Hepatocyte (in vitro differentiated cells): ENCODE measurements around the gene AGBL1. TPM values are rescaled to one million over a fixed set of nuclear protein-coding genes. Genes with fewer than 3 reads are reported as not detected.

ENCODE experiments used
- DNase-seq: peaks from one replicate; pipeline ENCODE4 v3.0.0-alpha.2; 2016; ENCODE audit warnings: low spot score
- H2AFZ ChIP-seq: fragments of 200-600 bp; sonication (generic); 2 replicates; pipeline ENCODE4 v1.6.0; 2016; ENCODE audit warnings: antibody characterized with exemption, mild to moderate bottlenecking
- H3K27ac ChIP-seq: fragments of 200-600 bp; sonication (generic); 2 replicates; pipeline ENCODE4 v1.5.1; 2016; ENCODE audit warnings: mild to moderate bottlenecking
- H3K27me3 ChIP-seq: fragments of 200-600 bp; sonication (generic); 2 replicates; pipeline ENCODE4 v1.6.1; 2016
- H3K36me3 ChIP-seq: fragments of 200-600 bp; sonication (generic); replicated peaks from 2 replicates; pipeline ENCODE4 v1.5.1; 2016; ENCODE audit warnings: low read depth; ENCODE audit not compliant: insufficient read depth
- H3K4me1 ChIP-seq: fragments of 200-600 bp; sonication (generic); 2 replicates; pipeline ENCODE4 v1.5.1; 2016; ENCODE audit warnings: mild to moderate bottlenecking, moderate library complexity; ENCODE audit not compliant: insufficient read depth
- H3K4me2 ChIP-seq: fragments of 200-600 bp; sonication (generic); 2 replicates; pipeline ENCODE4 v1.6.0; 2016
- H3K4me3 ChIP-seq: fragments of 200-600 bp; sonication (generic); 2 replicates; pipeline ENCODE4 v1.5.1; 2016; ENCODE audit warnings: mild to moderate bottlenecking
- H3K79me2 ChIP-seq: fragments of 200-600 bp; sonication (generic); 2 replicates; pipeline ENCODE4 v1.6.0; 2017; ENCODE audit warnings: mild to moderate bottlenecking
- H3K9me2 ChIP-seq: fragments of 200-600 bp; sonication (generic); replicated peaks from 2 replicates; pipeline ENCODE4 v1.6.0; 2017; ENCODE audit warnings: mild to moderate bottlenecking; ENCODE audit not compliant: insufficient read depth
- H3K9me3 ChIP-seq: fragments of 200-600 bp; sonication (generic); 2 replicates; pipeline ENCODE4 v1.5.1; 2016; ENCODE audit warnings: low read depth, mild to moderate bottlenecking
- H4K20me1 ChIP-seq: fragments of 200-600 bp; sonication (generic); 2 replicates; pipeline ENCODE4 v1.6.0; 2016; ENCODE audit warnings: mild to moderate bottlenecking; ENCODE audit not compliant: insufficient read depth, poor library complexity, severe bottlenecking
- CTCF ChIP-seq: fragments of 200-600 bp; sonication (generic); IDR thresholded peaks from 2 replicates; pipeline ENCODE4 v1.5.1; 2016; ENCODE audit warnings: antibody characterized with exemption, mild to moderate bottlenecking; ENCODE audit not compliant: poor library complexity
- EZH2 ChIP-seq: fragments of 200-600 bp; sonication (generic); IDR thresholded peaks from 2 replicates; pipeline ENCODE4 v1.6.1; 2016; ENCODE audit warnings: antibody characterized with exemption, mild to moderate bottlenecking, borderline replicate concordance
- EZH2phosphoT487 ChIP-seq: fragments of 200-600 bp; sonication (generic); IDR thresholded peaks from one replicate; pipeline ENCODE4 v1.6.1; 2018; ENCODE audit warnings: antibody characterized with exemption, mild to moderate bottlenecking, low read depth, moderate library complexity; ENCODE audit not compliant: unreplicated experiment, severe bottlenecking
- WGBS: methylation state at CpG from one replicate; pipeline ENCODE4 v1.1.6; 2016; ENCODE audit warnings: low lambda C conversion rate; ENCODE audit errors: missing lambda C conversion rate; 5-methylcytosine and 5-hydroxymethylcytosine counted together
- polyA plus RNA-seq: library from polyadenylated mRNA; unstranded; fragments of >200 nt; fragmentation: Nextera tagmentation; extraction: Ambion mirVana; gene quantifications from 2 replicates; pipeline ENCODE4 v1.2.1, GENCODE V29; 2016
- total RNA-seq: library from RNA; depleted of rRNA; stranded (reverse); fragments of >200 nt; gene quantifications from 2 replicates; pipeline ENCODE4 v1.2.3, GENCODE V29; 2014

The AGBL1 gene
- total and polyA plus RNA-seq, 2 experiments from 2014 or later = not detected

DNA sequence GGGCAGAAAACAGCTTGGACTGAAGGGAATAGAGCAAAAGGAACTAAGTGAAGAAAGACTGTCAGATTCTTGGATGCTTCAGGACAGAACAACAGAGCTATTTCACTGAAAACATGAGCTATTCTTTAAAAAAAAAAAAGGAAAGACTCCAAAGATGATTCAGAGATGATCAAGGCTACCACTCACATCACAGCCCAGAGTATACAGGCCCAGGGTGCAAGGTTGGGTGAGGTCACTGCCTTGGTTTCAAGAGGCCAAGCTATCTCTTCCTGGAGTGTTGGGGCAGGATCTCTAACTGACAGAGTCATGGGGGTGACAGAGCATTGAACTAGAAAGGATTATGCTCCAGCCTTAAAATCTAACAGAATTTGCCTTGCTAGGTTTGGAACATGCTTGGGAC is 118.1 kb downstream of the AGBL1 start:
- Histone ChIP-seq H3K9me3 (no peaks in the 10 kb centered on the region), H3K27ac (no peak overlapping the region), H3K9me2 (no peaks in the 10 kb centered on the region), H4K20me1 (no peaks in the 10 kb centered on the region), H3K36me3 (no peaks in the 10 kb centered on the region), H3K79me2 (no peaks in the 10 kb centered on the region), H3K4me3 (no peak overlapping the region), H3K27me3 (no peaks in the 10 kb centered on the region), H3K4me2 (no peak overlapping the region), H3K4me1 (no peaks in the 10 kb centered on the region), H2AFZ (no peak overlapping the region)
- DNase-seq = no peak
- TF ChIP-seq EZH2 (no peak), CTCF (no peak), EZH2phosphoT487 (no peak)

GRCh38 chr15:86199467-86200145 is 119.9 kb downstream of the AGBL1 start:
- Histone ChIP-seq H3K4me1 (no peaks in the 10 kb centered on the region), H3K27me3 (no peaks in the 10 kb centered on the region), H3K9me3 (no peaks in the 10 kb centered on the region), H2AFZ (no peak overlapping the region), H3K9me2 (no peaks in the 10 kb centered on the region), H3K4me3 (no peak overlapping the region), H3K79me2 (no peaks in the 10 kb centered on the region), H3K4me2 (no peak overlapping the region), H4K20me1 (no peaks in the 10 kb centered on the region), H3K36me3 (no peaks in the 10 kb centered on the region), H3K27ac (no peak overlapping the region)
- no peak for TF ChIP-seq EZH2
- TF ChIP-seq CTCF = no peak
- no peak for TF ChIP-seq EZH2phosphoT487
- 69% methylated on average over 7 of the region's 7 CpGs for WGBS
- DNase-seq = no peak

DNA sequence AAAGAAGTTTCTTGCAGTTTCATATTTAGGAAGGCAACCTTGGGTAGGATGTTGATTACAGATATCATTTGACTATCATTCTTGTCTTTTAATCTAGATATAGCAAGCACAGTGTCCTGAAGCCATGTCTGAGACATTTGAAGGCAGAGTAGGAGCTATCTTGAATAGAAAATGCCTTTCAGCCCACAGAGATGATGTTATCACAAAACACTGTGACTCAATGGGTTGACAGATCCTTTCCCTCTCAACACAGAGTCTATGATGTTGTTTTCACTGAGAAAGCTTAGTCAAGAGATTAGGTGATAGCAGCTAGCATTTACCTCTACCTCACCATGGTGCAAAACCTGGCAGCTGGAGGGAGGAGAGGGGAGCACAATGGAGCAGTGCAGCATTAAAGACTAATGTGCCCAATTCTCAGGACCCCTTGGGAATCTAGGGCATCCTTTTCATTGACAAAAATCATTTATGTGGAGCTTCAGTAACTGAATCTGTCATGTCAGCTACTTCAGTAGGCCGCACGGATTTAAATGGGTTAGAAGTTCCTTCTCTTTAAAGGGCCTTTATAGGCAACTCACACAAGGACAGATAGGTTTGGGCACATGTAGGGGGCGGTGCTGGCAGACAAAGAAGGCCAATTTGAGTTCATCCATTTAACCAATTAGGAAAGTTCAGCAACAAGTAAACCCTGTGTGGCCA is 121.8 kb downstream of the AGBL1 start:
- Histone ChIP-seq H3K27ac (no peak overlapping the region), H3K79me2 (no peaks in the 10 kb centered on the region), H3K4me2 (no peak overlapping the region), H3K4me1 (no peaks in the 10 kb centered on the region), H3K9me3 (no peaks in the 10 kb centered on the region), H3K4me3 (no peak overlapping the region), H4K20me1 (no peaks in the 10 kb centered on the region), H3K9me2 (no peaks in the 10 kb centered on the region), H3K36me3 (no peaks in the 10 kb centered on the region), H3K27me3 (no peaks in the 10 kb centered on the region), H2AFZ (no peak overlapping the region)
- WGBS = 92% methylated on average over 3 of the region's 3 CpGs
- no peak for DNase-seq
- TF ChIP-seq CTCF = no peak
- no peak for TF ChIP-seq EZH2
- TF ChIP-seq EZH2phosphoT487 = no peak
